ENCODE measurements around the gene MPPED1. TPM values are rescaled to one million over a fixed set of nuclear protein-coding genes. Genes with fewer than 3 reads are reported as not detected.

Gene MPPED1
- total RNA-seq, 1 donor: not detected

DNA sequence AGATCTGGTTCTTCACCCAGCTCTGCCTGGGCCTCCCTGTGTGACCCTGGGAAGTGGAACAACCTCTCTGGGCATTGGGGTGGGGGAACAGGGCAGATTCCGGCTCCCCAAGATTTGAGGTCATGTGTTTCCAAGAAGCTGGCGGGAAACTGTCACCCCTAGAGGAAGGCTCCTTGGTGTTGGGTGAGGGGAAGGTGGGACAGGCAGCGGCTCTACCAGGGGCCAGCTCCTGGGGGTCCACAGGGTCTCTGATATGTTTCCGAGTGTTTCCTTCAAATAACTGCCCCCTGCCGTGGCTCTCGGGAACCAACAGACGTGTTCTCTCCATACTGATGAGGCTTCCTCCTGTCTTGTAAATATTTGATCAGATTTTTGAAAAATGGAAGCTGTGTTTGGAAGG lies 78.5 kb downstream of the MPPED1 start:
- DNase-seq (ENCODE audit: low read depth): no peak
- no peak for TF ChIP-seq CTCF (IDR thresholded peaks at IDR 0.05; ENCODE audit: insufficient read depth, low read length)
- no peak overlapping the region for H3K4me3 ChIP-seq (ENCODE audit: low read depth, low read length)

GRCh38 chr22:43491177-43491576 lies 79.4 kb downstream of the MPPED1 start:
- H3K4me3 ChIP-seq (ENCODE audit: low read depth, low read length): no peak overlapping the region
- DNase-seq (ENCODE audit: low read depth): no peak
- TF ChIP-seq CTCF (IDR thresholded peaks at IDR 0.05; ENCODE audit: insufficient read depth, low read length): no peak

GRCh38 chr22:43491737-43492136 lies 79.9 kb downstream of the MPPED1 start:
- no peak overlapping the region for H3K4me3 ChIP-seq (ENCODE audit: low read depth, low read length)
- DNase-seq (ENCODE audit: low read depth): no peak
- no peak for TF ChIP-seq CTCF (IDR thresholded peaks at IDR 0.05; ENCODE audit: insufficient read depth, low read length)

DNA sequence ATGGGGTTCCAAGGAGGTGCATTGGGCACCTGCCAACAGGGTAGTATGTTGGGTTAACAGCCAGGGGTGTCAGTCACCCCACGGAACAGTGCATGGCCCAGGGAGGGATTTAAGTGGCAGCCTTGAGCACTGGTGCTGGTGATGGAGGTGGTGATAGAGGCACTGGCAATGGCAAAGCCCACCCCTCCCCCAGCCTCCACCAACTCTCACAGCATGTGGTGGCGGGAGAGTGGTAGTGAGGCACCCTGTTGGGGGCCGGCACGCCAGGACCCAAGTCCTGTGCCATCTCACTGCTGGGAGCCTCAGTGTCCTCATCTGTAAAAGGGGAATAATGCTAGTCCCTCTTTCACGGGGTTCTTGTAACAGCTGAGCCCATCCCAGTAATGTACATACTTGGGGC lies 81.5 kb downstream of the MPPED1 start:
- TF ChIP-seq CTCF (IDR thresholded peaks at IDR 0.05; ENCODE audit: insufficient read depth, low read length): no peak
- H3K4me3 ChIP-seq (ENCODE audit: low read depth, low read length): no peak overlapping the region
- DNase-seq (ENCODE audit: low read depth): no peak

GRCh38 chr22:43497956-43498855 lies 86.4 kb downstream of the MPPED1 start:
- DNase-seq (ENCODE audit: low read depth): no peak
- no peak for TF ChIP-seq CTCF (IDR thresholded peaks at IDR 0.05; ENCODE audit: insufficient read depth, low read length)
- H3K4me3 ChIP-seq (ENCODE audit: low read depth, low read length): no peak overlapping the region

DNA sequence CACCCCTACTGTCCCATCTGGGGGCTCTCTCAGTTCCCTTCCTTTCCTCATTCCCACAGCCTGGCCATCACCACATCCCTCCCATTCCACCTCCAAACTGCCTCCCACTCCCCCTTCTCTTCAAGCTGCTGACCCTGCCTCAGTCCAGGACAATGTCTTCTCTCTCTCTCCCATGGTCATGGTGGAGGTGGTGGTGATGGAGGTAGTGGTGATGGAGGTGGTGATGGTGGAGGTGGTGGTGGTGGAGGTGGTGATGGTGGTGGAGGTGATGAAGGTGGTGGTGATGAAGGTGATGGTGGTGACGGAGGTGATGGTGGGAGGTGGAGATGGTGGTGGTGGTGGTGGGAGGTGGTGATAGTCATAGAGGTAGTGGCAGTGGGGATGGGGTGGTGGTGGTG lies 87.0 kb downstream of the MPPED1 start:
- DNase-seq (ENCODE audit: low read depth): no peak
- TF ChIP-seq CTCF (IDR thresholded peaks at IDR 0.05; ENCODE audit: insufficient read depth, low read length): no peak
- H3K4me3 ChIP-seq (ENCODE audit: low read depth, low read length): no peak overlapping the region

All from fibroblast of the aortic adventitia (primary cell).